Suprapubic skin (tissue), 4 donors: ENCODE data around the gene DOK4.

Source experiments
- EP300 ChIP-seq: sonication (generic); formaldehyde crosslinking; IDR thresholded peaks from one replicate; pipeline ENCODE4 v1.6.1; 2017; ENCODE audit warnings: antibody characterized with exemption
- POLR2A ChIP-seq, 2 donors: fragments of 450-650 bp; IDR thresholded peaks; one replicate each; pipeline ENCODE4 v1.6.1; 2017; ENCODE audit warnings: antibody characterized with exemption in 2 of 2, mild to moderate bottlenecking in 2 of 2, moderate library complexity in 2 of 2
- POLR2AphosphoS5 ChIP-seq, 3 donors: sonication (generic); formaldehyde crosslinking; IDR thresholded peaks; one replicate each; pipeline ENCODE4 v1.6.1; 2017; ENCODE audit warnings: antibody characterized with exemption in 3 of 3
- TF ChIP-seq, protein P1 (sequence below), 2 donors: fragments of 200-600 bp in 1 of 2; fragments of 450-650 bp in 1 of 2; sonication (generic) in 1 of 2; IDR thresholded peaks; one replicate each; pipeline ENCODE4 v1.5.1; 2016 to 2019; ENCODE audit warnings: antibody characterized with exemption in 2 of 2, mild to moderate bottlenecking in 1 of 2, moderate library complexity in 1 of 2

DNA sequence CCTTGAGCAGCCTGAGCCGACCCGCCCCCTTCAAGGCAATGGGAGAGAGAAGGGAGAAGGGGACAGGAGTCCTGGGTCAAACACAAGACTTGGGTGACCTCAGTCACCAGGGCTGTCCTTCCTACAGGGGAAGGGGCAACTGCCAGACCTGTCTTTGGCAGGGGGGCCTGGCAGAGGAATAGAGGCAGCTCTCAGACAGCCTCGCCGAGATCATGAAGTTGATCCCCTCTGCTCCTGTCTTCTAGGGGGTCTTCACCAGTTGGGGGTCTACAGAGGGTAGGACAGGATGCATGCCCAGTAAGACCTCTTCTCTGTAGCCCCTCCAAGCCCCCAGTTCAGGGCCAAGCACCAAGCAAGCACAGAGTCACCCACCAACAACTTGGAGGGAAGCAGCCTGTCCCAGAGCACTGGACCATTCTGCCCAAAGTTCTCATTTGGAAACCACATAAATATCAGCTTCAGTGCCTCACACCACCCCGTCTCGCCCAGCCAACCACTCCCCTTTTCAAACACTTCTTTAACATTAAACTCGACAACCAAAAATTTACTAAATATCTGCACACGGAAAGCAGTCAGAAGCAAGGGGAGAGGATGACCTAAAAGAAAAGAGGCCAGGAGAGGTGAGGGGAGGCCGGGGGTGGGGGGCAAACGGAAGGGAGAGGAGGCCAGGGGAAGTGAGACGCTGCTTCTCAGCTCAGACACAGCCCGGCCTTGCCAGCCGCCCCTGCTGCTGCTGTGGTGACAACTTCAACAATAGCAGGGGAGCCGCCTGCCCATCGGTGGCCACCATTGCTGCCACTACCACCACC is 7.7 kb downstream of the DOK4 start:
- TF ChIP-seq, protein P1, sequence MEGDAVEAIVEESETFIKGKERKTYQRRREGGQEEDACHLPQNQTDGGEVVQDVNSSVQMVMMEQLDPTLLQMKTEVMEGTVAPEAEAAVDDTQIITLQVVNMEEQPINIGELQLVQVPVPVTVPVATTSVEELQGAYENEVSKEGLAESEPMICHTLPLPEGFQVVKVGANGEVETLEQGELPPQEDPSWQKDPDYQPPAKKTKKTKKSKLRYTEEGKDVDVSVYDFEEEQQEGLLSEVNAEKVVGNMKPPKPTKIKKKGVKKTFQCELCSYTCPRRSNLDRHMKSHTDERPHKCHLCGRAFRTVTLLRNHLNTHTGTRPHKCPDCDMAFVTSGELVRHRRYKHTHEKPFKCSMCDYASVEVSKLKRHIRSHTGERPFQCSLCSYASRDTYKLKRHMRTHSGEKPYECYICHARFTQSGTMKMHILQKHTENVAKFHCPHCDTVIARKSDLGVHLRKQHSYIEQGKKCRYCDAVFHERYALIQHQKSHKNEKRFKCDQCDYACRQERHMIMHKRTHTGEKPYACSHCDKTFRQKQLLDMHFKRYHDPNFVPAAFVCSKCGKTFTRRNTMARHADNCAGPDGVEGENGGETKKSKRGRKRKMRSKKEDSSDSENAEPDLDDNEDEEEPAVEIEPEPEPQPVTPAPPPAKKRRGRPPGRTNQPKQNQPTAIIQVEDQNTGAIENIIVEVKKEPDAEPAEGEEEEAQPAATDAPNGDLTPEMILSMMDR (IDR thresholded peaks at IDR 0.05) = no peak
- TF ChIP-seq EP300 = no peak
- TF ChIP-seq POLR2AphosphoS5 (IDR thresholded peaks at IDR 0.05) = no peak
- TF ChIP-seq POLR2A (IDR thresholded peaks at IDR 0.05) = no peak
